GM12801 (cell line): ENCODE data around the gene CPLX1.

ENCODE experiments used
- CTCF ChIP-seq: IDR thresholded peaks from one replicate; pipeline ENCODE4 v1.5.1; 2011; ENCODE audit warnings: control low read depth; ENCODE audit not compliant: insufficient read length; ENCODE audit errors: extremely low read depth

CPLX1 gene

DNA sequence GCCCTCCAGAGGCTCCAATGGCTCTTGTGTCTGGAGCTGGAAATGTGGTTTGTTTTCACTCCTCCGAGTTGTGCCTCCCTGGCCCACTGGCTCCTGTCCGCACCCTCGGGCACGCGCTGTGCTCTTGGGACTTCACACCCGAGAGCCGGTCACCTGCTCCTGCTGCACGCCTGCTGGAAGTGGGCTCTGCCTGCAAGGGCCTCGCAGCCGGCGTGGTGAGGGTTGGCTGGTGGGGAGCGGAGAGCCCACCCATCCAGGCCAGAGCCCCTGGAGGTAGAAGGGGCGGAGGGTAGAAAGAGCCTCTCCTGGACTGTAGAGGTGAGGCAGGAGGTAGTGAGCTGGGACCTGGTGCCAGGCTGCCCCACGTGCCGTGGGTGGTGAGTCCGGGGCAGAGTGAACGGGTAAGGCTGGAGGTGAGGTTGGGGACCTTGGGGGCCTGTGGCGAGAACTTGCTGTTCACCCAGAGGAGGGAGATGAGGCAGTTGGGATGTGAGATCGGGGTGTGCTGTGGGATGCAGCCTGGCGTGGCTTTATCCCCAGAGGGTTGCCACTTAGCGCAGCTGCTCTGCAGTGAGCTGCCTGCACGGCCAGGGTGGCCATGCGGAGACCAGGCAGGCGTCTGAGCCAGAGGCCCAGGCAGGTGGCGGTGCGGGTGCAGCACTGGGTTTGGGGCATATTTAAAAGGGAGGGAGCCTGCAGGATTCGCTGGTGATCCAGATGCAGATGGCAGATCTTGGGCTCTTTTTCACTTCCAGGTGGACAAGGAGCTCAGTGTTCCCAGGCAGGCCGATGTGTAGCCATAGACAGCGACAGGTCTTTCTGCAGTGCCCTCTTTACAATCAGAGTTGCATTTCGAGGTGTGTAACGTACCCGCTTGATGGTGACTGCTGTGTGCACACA, 71.5 kb downstream of the CPLX1 start:
- TF ChIP-seq CTCF = no peak

DNA sequence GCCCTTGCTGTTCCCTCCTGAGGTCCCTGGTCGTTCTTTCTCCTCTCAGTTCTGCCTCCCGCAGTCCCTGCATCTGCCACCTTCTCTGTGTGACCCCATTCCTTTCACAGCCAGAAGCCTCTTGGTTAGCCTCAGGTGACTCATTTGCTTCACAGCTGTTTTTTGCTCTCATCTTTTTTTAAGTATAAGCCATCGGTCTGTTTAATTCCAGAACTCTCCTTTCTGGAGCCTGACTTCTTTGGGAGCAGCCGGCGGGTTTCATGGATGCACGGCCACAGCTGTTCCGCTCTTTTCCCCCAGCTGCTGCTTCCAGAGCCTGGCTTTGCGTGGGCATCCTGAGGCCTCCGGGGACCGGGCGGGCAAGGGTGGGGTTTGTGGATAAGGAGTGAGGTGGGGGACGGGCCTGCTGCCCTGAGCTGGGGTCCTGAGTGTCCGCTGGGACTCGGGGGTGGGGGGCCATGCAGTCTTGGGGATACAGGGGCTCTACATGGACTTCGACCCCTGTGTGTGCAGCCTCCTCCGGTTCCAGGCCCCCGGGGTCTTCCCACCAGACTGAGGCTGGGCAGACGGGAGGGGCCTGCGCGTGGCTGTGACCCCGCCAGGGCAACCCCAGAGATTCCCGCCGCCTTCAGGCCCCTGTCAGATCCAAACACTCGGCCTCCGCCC, 73.6 kb downstream of the CPLX1 start:
- TF ChIP-seq CTCF = no peak

GRCh38 chr4:751676-752075, 74.3 kb downstream of the CPLX1 start:
- TF ChIP-seq CTCF = no peak

DNA sequence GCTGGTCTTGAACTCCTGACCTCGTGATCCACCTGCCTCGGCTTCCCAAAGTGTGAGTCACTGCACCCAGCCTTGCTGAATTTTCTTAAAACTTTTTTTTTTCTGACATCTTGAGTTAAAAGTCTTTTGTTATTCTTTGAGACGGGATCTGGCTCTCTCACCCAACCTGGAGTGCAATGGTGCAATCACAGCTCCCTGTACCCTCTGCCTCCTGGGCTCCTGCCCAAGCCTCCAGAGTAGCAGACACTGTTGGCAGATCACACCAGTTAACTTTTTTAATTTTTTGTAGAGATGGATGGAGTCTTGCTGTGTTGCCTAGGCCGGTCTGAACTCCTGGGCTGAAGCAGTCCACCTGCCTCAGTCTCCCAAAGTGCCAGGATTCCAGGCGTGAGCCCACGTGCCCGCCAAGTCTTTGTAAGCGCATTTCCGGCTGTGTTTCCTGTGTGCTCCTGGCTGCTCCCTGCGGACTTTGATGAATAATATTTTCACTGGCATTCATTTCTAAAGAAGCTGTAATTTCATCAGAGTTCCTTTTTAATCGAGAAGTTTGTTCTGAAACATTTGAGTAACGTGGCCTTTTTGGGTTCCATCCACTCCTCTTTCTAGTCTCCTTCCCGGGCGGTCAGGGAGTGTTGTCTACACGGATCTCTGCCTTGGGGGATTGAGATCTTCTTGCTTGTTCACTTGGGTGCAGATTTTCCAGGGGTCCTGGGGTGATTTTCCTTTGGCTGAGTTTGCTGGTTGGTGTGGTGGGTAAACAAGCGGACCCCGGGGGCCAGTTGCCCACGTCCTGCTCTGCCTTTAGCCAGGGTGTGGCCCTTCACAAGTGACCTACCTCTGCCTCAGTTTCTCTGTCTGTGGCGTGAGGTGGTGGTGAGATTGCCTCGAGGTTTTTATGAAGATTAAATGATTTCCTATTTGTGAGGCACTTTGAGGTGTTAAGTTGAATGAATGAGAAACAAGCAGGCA, 75.9 kb downstream of the CPLX1 start:
- TF ChIP-seq CTCF = no peak

DNA sequence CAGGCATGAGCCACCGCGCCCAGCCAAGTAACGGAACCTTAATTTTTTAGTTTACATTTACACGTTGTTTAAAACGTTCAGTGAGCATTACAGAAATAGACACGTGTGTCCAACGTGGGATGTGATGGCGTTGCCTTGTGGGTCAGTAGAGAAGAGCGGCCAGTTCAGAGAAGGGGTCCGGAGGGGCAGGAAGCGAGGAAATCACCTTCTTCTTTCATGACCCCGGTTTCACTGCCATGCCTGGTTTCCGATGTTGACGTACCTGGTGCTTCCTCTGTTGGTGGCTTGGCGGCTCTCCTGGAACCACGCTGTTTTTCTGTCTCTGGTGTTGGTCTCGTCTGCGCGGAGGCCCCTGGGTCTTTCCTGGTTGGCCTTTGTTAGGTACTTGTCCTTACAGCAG, 77.5 kb downstream of the CPLX1 start:
- no peak for TF ChIP-seq CTCF

DNA sequence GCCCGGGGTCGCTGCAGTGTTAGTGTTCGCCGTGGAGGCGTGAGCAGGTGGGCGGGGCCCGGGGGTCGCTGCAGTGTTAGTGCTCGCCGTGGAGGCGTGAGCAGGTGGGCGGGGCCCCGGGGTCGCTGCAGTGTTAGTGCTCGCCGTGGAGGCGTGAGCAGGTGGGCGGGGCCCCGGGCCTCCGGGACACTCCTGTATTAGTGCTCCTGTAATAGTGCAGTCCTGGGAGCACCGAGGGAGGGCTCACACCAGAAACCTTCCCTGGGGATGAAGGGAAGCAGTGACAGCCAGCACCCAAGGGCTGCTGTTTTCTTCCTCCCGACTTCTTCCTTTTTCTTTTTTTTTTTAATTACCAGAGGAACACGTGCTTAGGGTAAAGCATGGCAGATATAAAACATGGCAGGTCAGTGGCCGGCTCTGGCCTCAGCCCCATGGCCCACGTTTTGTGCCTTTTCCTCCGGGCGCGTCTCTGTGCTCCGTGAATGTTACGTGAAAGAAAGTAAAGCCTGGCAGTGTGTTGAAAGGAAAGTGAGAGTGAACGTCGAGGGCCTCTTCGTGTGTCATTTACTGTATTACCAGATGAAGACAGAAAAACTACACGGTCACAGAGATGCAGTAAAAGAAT, 78.3 kb downstream of the CPLX1 start:
- no peak for TF ChIP-seq CTCF
